HepG2 (cell line): ENCODE results near the gene RPS17. TPM values are rescaled to one million over a fixed set of nuclear protein-coding genes. Genes with fewer than 3 reads are reported as not detected.

Source experiments
- CAMTA2 ChIP-seq: sonication (generic); formaldehyde crosslinking; IDR thresholded peaks from 2 replicates; pipeline ENCODE4 v1.4.0; 2020; ENCODE audit warnings: mild to moderate bottlenecking, missing genetic modification reagents, borderline replicate concordance
- MYNN ChIP-seq: sonication (generic); formaldehyde crosslinking; IDR thresholded peaks from 2 replicates; pipeline ENCODE4 v1.4.0; 2020; ENCODE audit warnings: mild to moderate bottlenecking, low read depth, missing genetic modification reagents
- RFX3 ChIP-seq: IDR thresholded peaks from 2 replicates; pipeline ENCODE4 v1.6.1; 2016; ENCODE audit warnings: missing biosample characterization, missing genetic modification reagents
- SIX4 ChIP-seq: sonication (generic); formaldehyde crosslinking; IDR thresholded peaks from 2 replicates; pipeline ENCODE4 v1.4.0; 2020; ENCODE audit warnings: missing genetic modification reagents
- TAF1 ChIP-seq: sonication (generic); formaldehyde crosslinking; IDR thresholded peaks from 2 replicates; pipeline ENCODE4 v1.4.0; 2020; ENCODE audit warnings: missing genetic modification reagents
- ZNF138 ChIP-seq: sonication (generic); formaldehyde crosslinking; IDR thresholded peaks from 2 replicates; pipeline ENCODE4 v1.5.0; 2020; ENCODE audit warnings: mild to moderate bottlenecking, low read depth, missing genetic modification reagents
- ZNF225 ChIP-seq: sonication (generic); formaldehyde crosslinking; IDR thresholded peaks from 2 replicates; pipeline ENCODE4 v1.4.0; 2020; ENCODE audit warnings: mild to moderate bottlenecking, missing genetic modification reagents
- ZNF253 ChIP-seq: sonication (generic); formaldehyde crosslinking; IDR thresholded peaks from 2 replicates; pipeline ENCODE4 v1.8.0; 2022; ENCODE audit warnings: mild to moderate bottlenecking, missing genetic modification reagents, borderline replicate concordance
- ZNF598 ChIP-seq: sonication (generic); formaldehyde crosslinking; IDR thresholded peaks from 2 replicates; pipeline ENCODE4 v1.5.1; 2020; ENCODE audit warnings: mild to moderate bottlenecking, missing genetic modification reagents, borderline replicate concordance
- ZNF7 ChIP-seq: IDR thresholded peaks from 2 replicates; pipeline ENCODE4 v1.6.1; 2016; ENCODE audit warnings: missing biosample characterization, missing genetic modification reagents
- ZNF816 ChIP-seq: sonication (generic); formaldehyde crosslinking; IDR thresholded peaks from 2 replicates; pipeline ENCODE4 v1.8.0; 2022; ENCODE audit warnings: missing genetic modification reagents, mild to moderate bottlenecking, borderline replicate concordance
- polyA plus RNA-seq, 8 experiments: library from polyadenylated mRNA; depleted of rRNA in 3 of 8; stranded (reverse) in 7 of 8; unstranded in 1 of 8; fragments of >200 nt; fragmentation: Illumina TruSeq in 4 of 8; extraction: Trizol in 4 of 8; gene quantifications; 2 replicates each; pipeline versions ENCODE4 v1.2.1 to v1.2.3, GENCODE V29; 2011 to 2016; ENCODE audit warnings: low read depth in 4 of 8, missing spikeins in 1 of 8, mixed read lengths in 1 of 8; ENCODE audit not compliant: insufficient read depth in 1 of 8
- total RNA-seq, 5 experiments: library from RNA; depleted of rRNA; stranded (reverse); fragments of >200 nt; fragmentation: Illumina TruSeq; extraction: Trizol; gene quantifications; 2 replicates each; pipeline ENCODE4 v1.2.3, GENCODE V29; 2016; ENCODE audit warnings: low read depth in 1 of 5
- TF ChIP-seq, protein P1 (sequence below): sonication (generic); formaldehyde crosslinking; IDR thresholded peaks from 2 replicates; pipeline ENCODE4 v1.8.0; 2022; ENCODE audit warnings: low read depth, missing genetic modification reagents
- TF ChIP-seq, protein P2 (sequence below): sonication (generic); formaldehyde crosslinking; IDR thresholded peaks from 2 replicates; pipeline ENCODE4; 2020; ENCODE audit warnings: missing genetic modification reagents, mild to moderate bottlenecking, borderline replicate concordance
- TF ChIP-seq, protein P3 (sequence below): sonication (generic); formaldehyde crosslinking; IDR thresholded peaks from 2 replicates; pipeline ENCODE4 v1.4.0; 2020; ENCODE audit warnings: missing genetic modification reagents
- TF ChIP-seq, protein P4 (sequence below): sonication (generic); formaldehyde crosslinking; IDR thresholded peaks from 2 replicates; pipeline ENCODE4 v1.5.0; 2020; ENCODE audit warnings: missing genetic modification reagents, mild to moderate bottlenecking, borderline replicate concordance
- TF ChIP-seq, protein P5 (sequence below): sonication (generic); formaldehyde crosslinking; IDR thresholded peaks from 2 replicates; pipeline ENCODE4 v1.9.0; 2021; ENCODE audit warnings: missing genetic modification reagents, mild to moderate bottlenecking, borderline replicate concordance

RPS17 gene
- total and polyA plus RNA-seq, 2 of the 13 experiments (the other 11 are each of a cell fraction or from before 2014, with no cell fraction given) = 2,570 to 5,021 TPM

DNA sequence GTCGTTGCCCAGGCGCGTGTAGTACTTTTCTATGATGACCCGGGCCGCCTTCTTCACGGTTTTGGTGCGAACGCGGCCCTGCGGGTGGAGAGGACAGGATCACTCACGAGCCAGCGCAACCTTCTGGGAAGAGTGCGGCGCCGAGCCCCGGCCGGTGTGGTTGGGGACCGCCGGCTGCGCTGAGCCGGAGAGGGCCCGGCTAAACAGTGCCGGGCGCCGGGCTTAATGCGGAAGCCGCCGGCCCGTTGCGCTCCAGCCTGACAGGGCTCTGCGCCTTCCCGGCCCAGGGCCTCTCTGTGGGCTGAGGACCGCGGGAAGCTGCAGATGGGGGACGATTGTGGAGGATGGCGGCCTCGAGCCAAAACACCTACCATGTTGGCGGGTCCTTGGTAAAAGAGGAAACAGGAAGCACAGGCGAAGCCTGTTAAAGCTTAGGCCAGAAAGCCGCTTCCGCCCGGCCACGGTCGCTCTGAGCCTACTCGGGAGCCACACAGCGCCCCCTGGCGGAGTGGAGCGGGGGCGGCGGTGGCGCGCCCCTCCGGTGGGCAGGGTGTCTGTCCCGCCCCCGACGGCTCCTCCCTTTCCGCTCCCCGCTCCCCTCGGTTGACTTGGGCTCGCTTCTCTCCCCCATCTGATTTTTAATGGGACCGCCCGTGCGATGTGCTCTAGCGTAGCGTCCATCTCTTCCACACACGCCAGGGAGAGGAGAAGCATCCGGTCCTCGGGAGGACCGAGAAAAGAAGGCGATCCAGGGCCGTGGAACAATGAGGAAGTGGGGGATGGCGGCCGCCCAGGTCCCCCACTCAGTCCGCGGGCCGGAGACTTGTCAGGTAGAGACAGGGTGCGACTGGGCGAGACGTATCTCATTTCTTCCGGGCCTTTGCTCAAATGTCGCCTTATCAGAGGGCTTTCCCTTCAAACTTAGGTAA is at the start of gene RPS17 (continued):
- TF ChIP-seq, protein P1, sequence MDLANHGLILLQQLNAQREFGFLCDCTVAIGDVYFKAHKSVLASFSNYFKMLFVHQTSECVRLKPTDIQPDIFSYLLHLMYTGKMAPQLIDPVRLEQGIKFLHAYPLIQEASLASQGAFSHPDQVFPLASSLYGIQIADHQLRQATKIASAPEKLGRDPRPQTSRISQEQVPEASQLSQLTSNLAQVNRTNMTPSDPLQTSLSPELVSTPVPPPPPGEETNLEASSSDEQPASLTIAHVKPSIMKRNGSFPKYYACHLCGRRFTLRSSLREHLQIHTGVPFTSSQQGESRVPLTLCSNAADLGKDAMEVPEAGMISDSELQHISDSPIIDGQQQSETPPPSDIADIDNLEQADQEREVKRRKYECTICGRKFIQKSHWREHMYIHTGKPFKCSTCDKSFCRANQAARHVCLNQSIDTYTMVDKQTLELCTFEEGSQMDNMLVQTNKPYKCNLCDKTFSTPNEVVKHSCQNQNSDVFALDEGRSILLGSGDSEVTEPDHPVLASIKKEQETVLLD (CRISPR knock-in tag) = peak; percentile 46; the same call in 1 of the 2 replicates
- TF ChIP-seq ZNF7 (CRISPR knock-in tag) (no peak), ZNF253 (peak; percentile 30; the same call in 1 of the 2 replicates), SIX4 (CRISPR knock-in tag) (no peak), ZNF816 (peak; percentile 41; the same call in 1 of the 2 replicates), MYNN (CRISPR knock-in tag) (no peak), ZNF225 (CRISPR knock-in tag) (no peak; the same call in 1 of the 2 replicates), ZNF138 (peak; percentile 62; the same call in 1 of the 2 replicates), ZNF598 (CRISPR knock-in tag) (no peak; the same call in 1 of the 2 replicates), TAF1 (CRISPR knock-in tag) (peak; percentile 99), CAMTA2 (CRISPR knock-in tag) (0 out of 2 replicates have a peak, but pooled peaks have one; percentile 64), RFX3 (CRISPR knock-in tag) (no peak; the same call in 1 of the 2 replicates)
- TF ChIP-seq, protein P2, sequence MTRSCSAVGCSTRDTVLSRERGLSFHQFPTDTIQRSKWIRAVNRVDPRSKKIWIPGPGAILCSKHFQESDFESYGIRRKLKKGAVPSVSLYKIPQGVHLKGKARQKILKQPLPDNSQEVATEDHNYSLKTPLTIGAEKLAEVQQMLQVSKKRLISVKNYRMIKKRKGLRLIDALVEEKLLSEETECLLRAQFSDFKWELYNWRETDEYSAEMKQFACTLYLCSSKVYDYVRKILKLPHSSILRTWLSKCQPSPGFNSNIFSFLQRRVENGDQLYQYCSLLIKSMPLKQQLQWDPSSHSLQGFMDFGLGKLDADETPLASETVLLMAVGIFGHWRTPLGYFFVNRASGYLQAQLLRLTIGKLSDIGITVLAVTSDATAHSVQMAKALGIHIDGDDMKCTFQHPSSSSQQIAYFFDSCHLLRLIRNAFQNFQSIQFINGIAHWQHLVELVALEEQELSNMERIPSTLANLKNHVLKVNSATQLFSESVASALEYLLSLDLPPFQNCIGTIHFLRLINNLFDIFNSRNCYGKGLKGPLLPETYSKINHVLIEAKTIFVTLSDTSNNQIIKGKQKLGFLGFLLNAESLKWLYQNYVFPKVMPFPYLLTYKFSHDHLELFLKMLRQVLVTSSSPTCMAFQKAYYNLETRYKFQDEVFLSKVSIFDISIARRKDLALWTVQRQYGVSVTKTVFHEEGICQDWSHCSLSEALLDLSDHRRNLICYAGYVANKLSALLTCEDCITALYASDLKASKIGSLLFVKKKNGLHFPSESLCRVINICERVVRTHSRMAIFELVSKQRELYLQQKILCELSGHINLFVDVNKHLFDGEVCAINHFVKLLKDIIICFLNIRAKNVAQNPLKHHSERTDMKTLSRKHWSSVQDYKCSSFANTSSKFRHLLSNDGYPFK = peak; percentile 80; the same call in 1 of the 2 replicates
- TF ChIP-seq, protein P3, sequence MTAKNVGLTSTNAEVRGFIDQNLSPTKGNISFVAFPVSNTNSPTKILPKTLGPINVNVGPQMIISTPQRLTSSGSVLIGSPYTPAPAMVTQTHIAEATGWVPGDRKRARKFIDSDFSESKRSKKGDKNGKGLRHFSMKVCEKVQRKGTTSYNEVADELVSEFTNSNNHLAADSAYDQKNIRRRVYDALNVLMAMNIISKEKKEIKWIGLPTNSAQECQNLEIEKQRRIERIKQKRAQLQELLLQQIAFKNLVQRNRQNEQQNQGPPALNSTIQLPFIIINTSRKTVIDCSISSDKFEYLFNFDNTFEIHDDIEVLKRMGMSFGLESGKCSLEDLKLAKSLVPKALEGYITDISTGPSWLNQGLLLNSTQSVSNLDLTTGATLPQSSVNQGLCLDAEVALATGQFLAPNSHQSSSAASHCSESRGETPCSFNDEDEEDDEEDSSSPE (CRISPR knock-in tag) = peak; percentile 77
- TF ChIP-seq, protein P4, sequence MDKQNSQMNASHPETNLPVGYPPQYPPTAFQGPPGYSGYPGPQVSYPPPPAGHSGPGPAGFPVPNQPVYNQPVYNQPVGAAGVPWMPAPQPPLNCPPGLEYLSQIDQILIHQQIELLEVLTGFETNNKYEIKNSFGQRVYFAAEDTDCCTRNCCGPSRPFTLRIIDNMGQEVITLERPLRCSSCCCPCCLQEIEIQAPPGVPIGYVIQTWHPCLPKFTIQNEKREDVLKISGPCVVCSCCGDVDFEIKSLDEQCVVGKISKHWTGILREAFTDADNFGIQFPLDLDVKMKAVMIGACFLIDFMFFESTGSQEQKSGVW = no peak
- TF ChIP-seq, protein P5, sequence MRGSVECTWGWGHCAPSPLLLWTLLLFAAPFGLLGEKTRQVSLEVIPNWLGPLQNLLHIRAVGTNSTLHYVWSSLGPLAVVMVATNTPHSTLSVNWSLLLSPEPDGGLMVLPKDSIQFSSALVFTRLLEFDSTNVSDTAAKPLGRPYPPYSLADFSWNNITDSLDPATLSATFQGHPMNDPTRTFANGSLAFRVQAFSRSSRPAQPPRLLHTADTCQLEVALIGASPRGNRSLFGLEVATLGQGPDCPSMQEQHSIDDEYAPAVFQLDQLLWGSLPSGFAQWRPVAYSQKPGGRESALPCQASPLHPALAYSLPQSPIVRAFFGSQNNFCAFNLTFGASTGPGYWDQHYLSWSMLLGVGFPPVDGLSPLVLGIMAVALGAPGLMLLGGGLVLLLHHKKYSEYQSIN (CRISPR knock-in tag) = no peak
